Right lobe of liver (tissue), 6 donors: Measurements from ENCODE around the gene FHL3. TPM values are rescaled to one million over a fixed set of nuclear protein-coding genes. Genes with fewer than 3 reads are reported as not detected.
"Not testable (repeated sequence)": the region's sequence is repeated elsewhere in the genome, so short reads cannot be mapped to it uniquely, and the experiment has no call there.

Source experiments
- ATAC-seq, 4 donors: fragments of 200-7000 bp; cut with Tn5 transposase; one replicate each; pipeline ENCODE4 v1.9.1; 2020; ENCODE audit warnings: mild to moderate bottlenecking in 4 of 4, moderate library complexity in 4 of 4
- DNase-seq, 3 donors: peaks; one replicate each; pipeline ENCODE4 v3.0.0-alpha.2; 2020
- H3K27ac ChIP-seq, 3 donors: fragments of 200-600 bp; one replicate each; pipeline ENCODE4 v1.8.0; 2022
- H3K27me3 ChIP-seq, 2 donors: fragments of 200-600 bp; one replicate each; pipeline ENCODE4 v1.8.0; 2022
- H3K36me3 ChIP-seq, 4 donors: fragments of 200-600 bp; sonication (generic) in 1 of 4; one replicate each; pipeline versions ENCODE4 v1.5.1 to v1.8.0; 2017 to 2022; ENCODE audit warnings: control low read depth in 1 of 4
- H3K4me1 ChIP-seq, 4 donors: fragments of 200-600 bp; sonication (generic) in 1 of 4; one replicate each; pipeline versions ENCODE4 v1.5.1 to v1.8.0; 2017 to 2022; ENCODE audit warnings: control low read depth in 1 of 4
- H3K4me3 ChIP-seq, 3 donors: fragments of 200-600 bp; one replicate each; pipeline ENCODE4 v1.8.0; 2022
- H3K9me3 ChIP-seq, 4 donors: fragments of 200-600 bp; sonication (generic) in 1 of 4; one replicate each; pipeline versions ENCODE4 v1.5.1 to v1.8.0; 2017 to 2022; ENCODE audit warnings: control low read depth in 1 of 4
- POLR2A ChIP-seq: fragments of 450-650 bp; IDR thresholded peaks from one replicate; pipeline ENCODE4 v1.6.1; 2017; ENCODE audit warnings: antibody characterized with exemption, mild to moderate bottlenecking
- WGBS: methylation state at CpG from one replicate; pipeline ENCODE4 v1.1.6; 2018; ENCODE audit warnings: low coverage, low lambda C conversion rate; ENCODE audit not compliant: insufficient coverage; ENCODE audit errors: missing lambda C conversion rate; 5-methylcytosine and 5-hydroxymethylcytosine counted together
- intact Hi-C, 2 donors: fragments of 100-400 bp; cut with DNase I; formaldehyde crosslinking; loops; one replicate each; pipeline versions ENCODE4 v1.11.2 to v1.14.1; 2022
- total RNA-seq, 6 experiments: library from RNA; depleted of rRNA in 2 of 6; stranded (reverse); fragments of >200 nt in 2 of 6; fragmentation: NEBNext Ultra II Directional in 3 of 6; extraction: Animal tissue kit (Norgen Biotek cat#: 25700) in 3 of 6; gene quantifications; one replicate each; pipeline versions ENCODE4 v1.1.0 to v1.2.4, GENCODE V29; 2016 to 2023
- TF ChIP-seq, protein P1 (sequence below), 4 donors: fragments of 200-600 bp in 3 of 4; fragments of 450-650 bp in 1 of 4; IDR thresholded peaks; one replicate each; pipeline versions ENCODE4 v1.5.1 to v1.8.0; 2016 to 2022; ENCODE audit warnings: antibody characterized with exemption in 4 of 4, mild to moderate bottlenecking in 2 of 4
- donor health status: DM: no; HTN: yes; CAD: no.
- donor health status: DM: no; HTN: no; CAD: no.
- donor health status: DM: no; HTN: no; CAD: no.
- donor health status: DM: no; HTN: yes; CAD: no.
- donor health status: DM: no; HTN: yes; CAD: no.

Gene FHL3
- total RNA-seq, 6 experiments from 2014 or later, result 1.3 to 7.1 (median 4.4) TPM

DNA sequence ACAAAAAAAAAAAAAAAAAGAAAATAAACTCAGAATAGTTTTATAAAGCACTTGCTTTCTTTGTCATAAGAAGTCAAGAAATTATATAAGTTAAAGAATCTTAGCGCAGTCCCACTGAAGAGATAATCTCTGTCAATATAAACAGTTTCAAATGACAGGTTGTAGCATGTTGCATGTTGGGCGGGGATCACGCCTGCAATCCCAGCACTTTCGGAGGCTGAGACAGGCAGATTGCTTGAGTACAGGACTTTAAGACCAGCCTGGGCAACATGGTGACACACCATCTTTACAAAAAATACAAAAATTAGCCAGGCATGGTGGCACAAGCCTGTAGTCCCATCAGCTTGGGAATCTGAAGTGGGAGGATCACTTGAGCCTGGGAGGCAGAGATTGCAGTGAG, 40.0 kb downstream of the FHL3 start:
- intact Hi-C loops, result no loop called here

DNA sequence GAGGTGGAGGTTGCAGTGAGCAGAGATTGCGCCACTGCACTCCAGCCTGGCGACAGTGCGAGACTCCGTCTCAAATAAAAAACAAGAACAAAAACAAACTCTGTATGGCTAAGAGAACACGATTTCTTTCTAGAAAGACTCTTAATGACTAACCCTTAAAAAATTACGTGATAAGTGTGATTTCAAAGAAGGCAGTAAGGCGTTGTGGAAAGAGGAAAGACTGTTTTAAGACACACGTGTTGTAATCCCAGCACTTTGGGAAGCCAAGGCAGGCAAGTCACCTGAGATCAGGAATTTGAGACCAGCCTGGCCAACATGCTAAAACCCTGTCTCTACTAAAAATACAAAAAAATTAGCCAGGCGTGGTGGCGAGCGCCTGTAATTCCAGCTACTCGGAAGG, 41.2 kb downstream of the FHL3 start:
- H3K4me1 ChIP-seq, intact Hi-C loops, H3K9me3 ChIP-seq, DNase-seq, H3K27me3 ChIP-seq, ATAC-seq, H3K27ac ChIP-seq, H3K4me3 ChIP-seq: not testable (repeated sequence)
- peaks cover 6 to 56% (median 18%) of the 10 kb centered on the region in 4 donors for H3K36me3 ChIP-seq
- 90% methylated on average over 12 of the region's 12 CpGs for whole genome bisulfite sequencing

More for the DNA sequence above, 40.0 kb downstream of the FHL3 start:
- Histone ChIP-seq H3K9me3 (no peaks in the 10 kb centered on the region), H3K27me3 (no peaks in the 10 kb centered on the region), H3K4me1 (no peaks in the 10 kb centered on the region), H3K27ac (no peak overlapping the region), H3K4me3 (no peak overlapping the region), H3K36me3 (peaks cover 6 to 54% (median 17%) of the 10 kb centered on the region in 4 donors)
- no peak for TF ChIP-seq POLR2A
- TF ChIP-seq, protein P1, sequence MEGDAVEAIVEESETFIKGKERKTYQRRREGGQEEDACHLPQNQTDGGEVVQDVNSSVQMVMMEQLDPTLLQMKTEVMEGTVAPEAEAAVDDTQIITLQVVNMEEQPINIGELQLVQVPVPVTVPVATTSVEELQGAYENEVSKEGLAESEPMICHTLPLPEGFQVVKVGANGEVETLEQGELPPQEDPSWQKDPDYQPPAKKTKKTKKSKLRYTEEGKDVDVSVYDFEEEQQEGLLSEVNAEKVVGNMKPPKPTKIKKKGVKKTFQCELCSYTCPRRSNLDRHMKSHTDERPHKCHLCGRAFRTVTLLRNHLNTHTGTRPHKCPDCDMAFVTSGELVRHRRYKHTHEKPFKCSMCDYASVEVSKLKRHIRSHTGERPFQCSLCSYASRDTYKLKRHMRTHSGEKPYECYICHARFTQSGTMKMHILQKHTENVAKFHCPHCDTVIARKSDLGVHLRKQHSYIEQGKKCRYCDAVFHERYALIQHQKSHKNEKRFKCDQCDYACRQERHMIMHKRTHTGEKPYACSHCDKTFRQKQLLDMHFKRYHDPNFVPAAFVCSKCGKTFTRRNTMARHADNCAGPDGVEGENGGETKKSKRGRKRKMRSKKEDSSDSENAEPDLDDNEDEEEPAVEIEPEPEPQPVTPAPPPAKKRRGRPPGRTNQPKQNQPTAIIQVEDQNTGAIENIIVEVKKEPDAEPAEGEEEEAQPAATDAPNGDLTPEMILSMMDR (IDR thresholded peaks at IDR 0.05), result no peak
- DNase-seq (no peak), ATAC-seq (no peak)
- 88% methylated on average over 4 of the region's 4 CpGs for WGBS

DNA sequence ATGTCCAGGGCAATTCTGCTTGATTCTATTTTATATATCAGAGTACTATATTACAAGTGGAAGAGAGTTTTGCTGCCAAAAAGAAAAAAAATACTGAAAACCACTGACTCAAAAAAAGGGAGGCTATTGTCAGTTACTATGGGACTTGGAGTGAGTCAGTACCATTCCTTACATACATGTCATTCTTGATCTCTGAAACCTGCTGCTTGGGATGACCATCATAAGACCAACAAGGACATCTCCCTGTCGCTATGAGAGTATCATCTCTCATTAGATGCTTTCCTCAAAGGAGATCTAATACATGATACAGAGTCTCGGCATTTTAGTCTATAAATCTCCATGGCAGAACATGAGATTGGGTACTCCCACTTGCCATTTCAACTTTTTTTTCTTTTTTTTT, 46.6 kb downstream of the FHL3 start:
- intact Hi-C loops, result no loop called here
- Histone ChIP-seq H3K4me1 (no peaks in the 10 kb centered on the region), H3K27me3 (no peaks in the 10 kb centered on the region), H3K9me3 (no peaks in the 10 kb centered on the region), H3K36me3 (peaks cover 0 to 49% (median 13%) of the 10 kb centered on the region in 4 donors), H3K4me3 (no peak overlapping the region), H3K27ac (no peak overlapping the region)
- TF ChIP-seq POLR2A, result no peak
- TF ChIP-seq, protein P1 (IDR thresholded peaks at IDR 0.05), result no peak
- no peak for DNase-seq
- WGBS, result 85% methylated on average over 2 of the region's 2 CpGs
- ATAC-seq, result no peak

DNA sequence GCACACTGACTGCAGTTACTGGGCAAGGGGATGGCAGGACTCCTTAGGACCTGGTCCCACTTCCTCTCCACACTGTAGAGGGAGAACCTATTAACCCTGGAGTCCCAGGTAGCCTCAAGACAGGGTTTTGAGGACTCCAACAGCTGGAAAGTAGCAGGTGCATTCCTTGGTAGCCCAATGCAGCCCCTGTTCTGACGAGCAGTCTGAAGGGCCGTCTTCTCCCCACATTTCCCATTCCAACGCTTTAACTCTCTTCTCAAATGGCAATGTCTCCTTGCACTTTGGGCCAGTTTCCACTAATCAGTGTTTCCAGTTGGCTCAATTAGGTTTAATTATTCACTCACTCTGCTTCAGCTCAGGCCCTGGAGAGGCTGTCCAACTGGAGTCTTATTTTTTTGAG, 49.6 kb downstream of the FHL3 start:
- no peak overlapping the region for H3K4me3 ChIP-seq
- 43% methylated on average over 1 of the region's 3 CpGs for WGBS
- intact Hi-C loops, result no loop called here
- no peaks in the 10 kb centered on the region for H3K4me1 ChIP-seq
- no peaks in the 10 kb centered on the region for H3K9me3 ChIP-seq
- no peak overlapping the region for H3K27ac ChIP-seq
- TF ChIP-seq, protein P1 (IDR thresholded peaks at IDR 0.05), result no peak
- no peak for TF ChIP-seq POLR2A
- DNase-seq (no peak), ATAC-seq (no peak)
- peaks cover 0 to 41% (median 13%) of the 10 kb centered on the region in 4 donors for H3K36me3 ChIP-seq
- no peaks in the 10 kb centered on the region for H3K27me3 ChIP-seq

DNA sequence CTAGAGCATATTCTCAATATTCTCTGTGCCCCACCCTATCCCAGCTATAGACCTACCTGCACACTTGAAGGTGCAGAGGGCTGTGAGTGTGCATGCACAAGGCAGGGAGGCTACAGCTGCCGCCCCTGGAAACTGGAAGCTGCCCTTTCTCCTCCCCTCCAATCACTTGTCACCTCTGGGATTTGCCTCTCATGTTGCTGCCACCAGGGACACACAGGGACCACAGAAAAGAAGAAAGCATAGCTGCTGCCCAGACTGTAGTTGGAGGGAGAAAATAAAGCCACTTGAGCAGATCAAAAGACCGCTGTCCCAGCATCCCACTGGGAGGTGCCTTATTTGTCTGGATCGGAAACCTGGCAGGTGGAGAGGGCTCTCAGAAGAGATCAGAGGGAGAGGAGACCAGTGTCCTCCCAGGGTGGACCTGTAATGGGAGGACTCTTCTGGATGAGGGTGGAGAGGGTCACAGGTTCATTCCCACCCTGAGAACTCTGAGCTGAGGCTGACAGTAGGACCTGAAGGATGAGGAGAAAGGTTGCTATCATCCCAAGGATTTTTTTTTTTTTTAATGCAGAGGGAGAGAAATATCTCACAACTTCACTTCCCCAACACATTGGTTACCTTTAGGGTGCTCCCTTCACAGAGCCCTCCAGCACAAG, 50.9 kb downstream of the FHL3 start:
- no peak overlapping the region for H3K4me3 ChIP-seq
- intact Hi-C loops, result no loop called here
- H3K4me1 ChIP-seq, result no peaks in the 10 kb centered on the region
- ATAC-seq, result no peak
- peaks cover 0 to 31% (median 9%) of the 10 kb centered on the region in 4 donors for H3K36me3 ChIP-seq
- DNase-seq, result no peak
- no peaks in the 10 kb centered on the region for H3K27me3 ChIP-seq
- WGBS, result 86% methylated on average over 2 of the region's 3 CpGs
- H3K27ac ChIP-seq, result no peak overlapping the region
- H3K9me3 ChIP-seq, result no peaks in the 10 kb centered on the region
- no peak for TF ChIP-seq POLR2A
- TF ChIP-seq, protein P1 (IDR thresholded peaks at IDR 0.05), result no peak
